ENCODE results near the gene PHEX. TPM values are rescaled to one million over a fixed set of nuclear protein-coding genes. Genes with fewer than 3 reads are reported as not detected.

PHEX gene
- polyA plus RNA-seq, 1 donor (not counting 4 experiments of a cell fraction or from before 2014, with no cell fraction given) = 0.80 TPM

- H3K9ac ChIP-seq (ENCODE audit: control insufficient read depth, extremely low read depth, insufficient read depth, low read length) = no peak overlapping the region
These were observed 171.1 kb downstream of the PHEX start for GRCh38 chrX:22203186-22203585.

GRCh38 chrX:22206781-22207180 is 174.7 kb downstream of the PHEX start:
- no peak for FAIRE-seq

More at GRCh38 chrX:22203186-22203585, 171.1 kb downstream of the PHEX start:
- Histone ChIP-seq H3K27me3 (ENCODE audit: control insufficient read depth, extremely low read depth, insufficient read depth, low read length) (no peaks in the 10 kb centered on the region), H4K20me1 (ENCODE audit: control insufficient read depth, extremely low read depth, insufficient read depth, low read length) (no peaks in the 10 kb centered on the region), H3K4me3 (ENCODE audit: control insufficient read depth in 2 of 3, extremely low read depth in 1 of 3, insufficient read depth in 2 of 3, low read depth in 1 of 3, low read length in 3 of 3) (no peak overlapping the region), H3K9me3 (ENCODE audit: control insufficient read depth, low read depth, low read length) (no peaks in the 10 kb centered on the region), H3K27ac (ENCODE audit: control insufficient read depth, insufficient read depth, low read length) (no peak overlapping the region), H3K4me2 (ENCODE audit: control insufficient read depth, extremely low read depth, insufficient read depth, low read depth, low read length) (no peak overlapping the region), H3K4me1 (ENCODE audit: control insufficient read depth, extremely low read depth, insufficient read depth, low read length) (no peaks in the 10 kb centered on the region), H3K79me2 (ENCODE audit: control insufficient read depth, insufficient read depth, low read length) (no peaks in the 10 kb centered on the region), H2AFZ (ENCODE audit: control insufficient read depth, low read length) (no peak overlapping the region), H3K36me3 (ENCODE audit: control insufficient read depth in 2 of 2, extremely low read depth in 1 of 2, insufficient read depth in 2 of 2, low read length in 2 of 2) (no peaks in the 10 kb centered on the region), H3K9me1 (ENCODE audit: control insufficient read depth, extremely low read depth, insufficient read depth, low read length) (no peaks in the 10 kb centered on the region)
- no peak for TF ChIP-seq CTCF (optimal IDR thresholded peaks at IDR 0.05 in 1 of 3, IDR thresholded peaks at IDR 0.05 in 1 of 3, conservative IDR thresholded peaks at IDR 0.05 in 1 of 3; ENCODE audit: extremely low read depth in 1 of 3, insufficient read depth in 2 of 3, low read length in 3 of 3)
- TF ChIP-seq EZH2 (IDR thresholded peaks at IDR 0.05; ENCODE audit: low read length) = no peak
- FAIRE-seq (no peak), DNase-seq (ENCODE audit: low read depth, low spot score) (no peak)
- dilution Hi-C loops (cut with MboI; ENCODE audit: extremely low pct_ligation_motif_present, low sequenced_read_pairs) = no loop called here

More at GRCh38 chrX:22206781-22207180, 174.7 kb downstream of the PHEX start:
- Histone ChIP-seq H3K4me3 (ENCODE audit: control insufficient read depth in 2 of 3, extremely low read depth in 1 of 3, insufficient read depth in 2 of 3, low read depth in 1 of 3, low read length in 3 of 3) (no peak overlapping the region), H3K9me1 (ENCODE audit: control insufficient read depth, extremely low read depth, insufficient read depth, low read length) (no peaks in the 10 kb centered on the region), H3K4me2 (ENCODE audit: control insufficient read depth, extremely low read depth, insufficient read depth, low read depth, low read length) (no peak overlapping the region), H3K79me2 (ENCODE audit: control insufficient read depth, insufficient read depth, low read length) (no peaks in the 10 kb centered on the region), H3K4me1 (ENCODE audit: control insufficient read depth, extremely low read depth, insufficient read depth, low read length) (no peaks in the 10 kb centered on the region), H3K9ac (ENCODE audit: control insufficient read depth, extremely low read depth, insufficient read depth, low read length) (no peak overlapping the region), H3K9me3 (ENCODE audit: control insufficient read depth, low read depth, low read length) (no peaks in the 10 kb centered on the region), H3K27me3 (ENCODE audit: control insufficient read depth, extremely low read depth, insufficient read depth, low read length) (no peaks in the 10 kb centered on the region), H3K36me3 (ENCODE audit: control insufficient read depth in 2 of 2, extremely low read depth in 1 of 2, insufficient read depth in 2 of 2, low read length in 2 of 2) (no peaks in the 10 kb centered on the region), H4K20me1 (ENCODE audit: control insufficient read depth, extremely low read depth, insufficient read depth, low read length) (no peaks in the 10 kb centered on the region), H2AFZ (ENCODE audit: control insufficient read depth, low read length) (no peak overlapping the region), H3K27ac (ENCODE audit: control insufficient read depth, insufficient read depth, low read length) (no peak overlapping the region)
- no peak for TF ChIP-seq CTCF (optimal IDR thresholded peaks at IDR 0.05 in 1 of 3, IDR thresholded peaks at IDR 0.05 in 1 of 3, conservative IDR thresholded peaks at IDR 0.05 in 1 of 3; ENCODE audit: extremely low read depth in 1 of 3, insufficient read depth in 2 of 3, low read length in 3 of 3)
- TF ChIP-seq EZH2 (IDR thresholded peaks at IDR 0.05; ENCODE audit: low read length) = no peak
- dilution Hi-C loops (cut with MboI; ENCODE audit: extremely low pct_ligation_motif_present, low sequenced_read_pairs) = no loop called here
- DNase-seq (ENCODE audit: low read depth, low spot score) = no peak
